GM12801 (cell line): ENCODE data around the gene CHRNG.

ENCODE experiments used
- TF ChIP-seq, protein P1 (sequence below): IDR thresholded peaks from one replicate; pipeline ENCODE4 v1.5.1; 2011; ENCODE audit warnings: control low read depth; ENCODE audit not compliant: insufficient read length; ENCODE audit errors: extremely low read depth

Gene CHRNG

DNA sequence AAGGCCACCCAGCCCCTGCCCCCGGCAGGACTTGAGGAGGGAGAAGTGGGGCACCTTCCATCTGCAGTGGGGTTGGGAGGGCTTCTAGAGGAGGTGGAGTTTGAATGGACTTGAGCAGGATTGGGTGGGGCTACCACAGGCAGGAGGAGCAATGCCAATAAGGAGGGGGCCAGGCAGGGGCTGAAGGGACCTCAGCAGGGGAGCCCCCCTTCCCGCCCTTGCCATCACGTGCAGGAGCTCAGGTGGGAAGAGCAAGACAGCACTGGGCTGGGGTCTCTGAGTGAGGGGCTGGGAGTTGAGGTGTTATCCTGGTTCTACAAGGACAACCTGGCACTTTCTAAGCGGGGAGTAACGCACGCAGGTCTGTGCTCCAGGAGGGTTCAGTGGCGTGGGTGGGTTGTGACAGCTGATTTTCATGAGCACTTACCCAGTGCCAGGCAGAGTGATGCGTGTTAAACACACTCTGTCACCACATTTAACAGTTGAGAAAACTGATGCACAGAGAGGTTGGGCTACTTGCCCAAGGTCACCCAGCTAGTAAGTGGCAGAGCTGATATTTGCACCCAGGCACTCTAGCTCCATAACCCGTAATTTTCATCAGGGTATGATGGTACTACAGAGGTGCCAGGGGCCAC lies 8.7 kb upstream of the CHRNG start:
- TF ChIP-seq, protein P1, sequence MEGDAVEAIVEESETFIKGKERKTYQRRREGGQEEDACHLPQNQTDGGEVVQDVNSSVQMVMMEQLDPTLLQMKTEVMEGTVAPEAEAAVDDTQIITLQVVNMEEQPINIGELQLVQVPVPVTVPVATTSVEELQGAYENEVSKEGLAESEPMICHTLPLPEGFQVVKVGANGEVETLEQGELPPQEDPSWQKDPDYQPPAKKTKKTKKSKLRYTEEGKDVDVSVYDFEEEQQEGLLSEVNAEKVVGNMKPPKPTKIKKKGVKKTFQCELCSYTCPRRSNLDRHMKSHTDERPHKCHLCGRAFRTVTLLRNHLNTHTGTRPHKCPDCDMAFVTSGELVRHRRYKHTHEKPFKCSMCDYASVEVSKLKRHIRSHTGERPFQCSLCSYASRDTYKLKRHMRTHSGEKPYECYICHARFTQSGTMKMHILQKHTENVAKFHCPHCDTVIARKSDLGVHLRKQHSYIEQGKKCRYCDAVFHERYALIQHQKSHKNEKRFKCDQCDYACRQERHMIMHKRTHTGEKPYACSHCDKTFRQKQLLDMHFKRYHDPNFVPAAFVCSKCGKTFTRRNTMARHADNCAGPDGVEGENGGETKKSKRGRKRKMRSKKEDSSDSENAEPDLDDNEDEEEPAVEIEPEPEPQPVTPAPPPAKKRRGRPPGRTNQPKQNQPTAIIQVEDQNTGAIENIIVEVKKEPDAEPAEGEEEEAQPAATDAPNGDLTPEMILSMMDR = no peak

DNA sequence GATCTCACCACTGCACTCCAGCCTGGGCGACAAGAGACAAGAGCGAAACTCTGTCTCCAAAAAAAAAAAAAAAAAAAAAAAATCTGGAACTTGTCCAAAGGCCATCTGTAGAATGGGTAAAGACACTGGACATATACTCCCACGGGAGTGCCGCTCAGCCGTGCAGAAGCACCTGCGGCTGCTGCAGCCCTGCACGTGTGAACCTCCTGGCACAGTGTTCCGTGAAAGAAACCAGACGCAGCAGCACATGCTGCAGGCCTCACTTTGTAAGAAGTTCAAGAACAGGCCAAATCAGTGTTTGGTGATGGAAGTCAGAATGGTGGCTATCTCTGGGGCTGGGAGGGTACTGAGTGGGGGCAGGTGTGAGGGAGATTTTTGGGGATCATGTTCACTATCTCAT lies 7.1 kb upstream of the CHRNG start:
- TF ChIP-seq, protein P1 = no peak

DNA sequence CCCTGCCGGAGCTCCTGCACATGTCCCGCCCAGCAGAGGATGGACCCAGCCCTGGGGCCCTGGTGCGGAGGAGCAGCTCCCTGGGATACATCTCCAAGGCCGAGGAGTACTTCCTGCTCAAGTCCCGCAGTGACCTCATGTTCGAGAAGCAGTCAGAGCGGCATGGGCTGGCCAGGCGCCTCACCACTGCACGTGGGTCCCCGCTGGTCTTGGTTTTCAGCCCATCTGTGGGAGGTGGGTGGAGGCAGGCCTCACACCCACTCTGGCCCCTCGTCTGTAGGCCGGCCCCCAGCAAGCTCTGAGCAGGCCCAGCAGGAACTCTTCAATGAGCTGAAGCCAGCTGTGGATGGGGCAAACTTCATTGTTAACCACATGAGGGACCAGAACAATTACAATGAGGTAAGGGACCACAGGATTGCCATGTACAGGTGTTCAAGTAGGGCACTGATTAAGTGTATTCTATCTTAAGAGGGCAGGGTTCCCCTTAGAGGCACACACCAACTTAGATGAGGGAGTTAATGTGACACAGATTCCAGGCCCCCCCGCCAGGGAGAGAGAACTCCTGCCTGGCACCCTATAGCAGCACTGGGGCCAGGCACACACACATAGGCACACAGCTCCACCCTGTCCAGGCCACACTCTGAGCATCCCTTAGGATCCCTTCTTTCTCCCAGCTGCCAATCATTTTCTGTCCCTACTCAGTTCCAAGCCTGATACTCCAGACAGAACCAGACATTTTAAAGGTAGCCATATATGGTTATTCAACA lies 5.4 kb upstream of the CHRNG start:
- TF ChIP-seq, protein P1 = no peak

DNA sequence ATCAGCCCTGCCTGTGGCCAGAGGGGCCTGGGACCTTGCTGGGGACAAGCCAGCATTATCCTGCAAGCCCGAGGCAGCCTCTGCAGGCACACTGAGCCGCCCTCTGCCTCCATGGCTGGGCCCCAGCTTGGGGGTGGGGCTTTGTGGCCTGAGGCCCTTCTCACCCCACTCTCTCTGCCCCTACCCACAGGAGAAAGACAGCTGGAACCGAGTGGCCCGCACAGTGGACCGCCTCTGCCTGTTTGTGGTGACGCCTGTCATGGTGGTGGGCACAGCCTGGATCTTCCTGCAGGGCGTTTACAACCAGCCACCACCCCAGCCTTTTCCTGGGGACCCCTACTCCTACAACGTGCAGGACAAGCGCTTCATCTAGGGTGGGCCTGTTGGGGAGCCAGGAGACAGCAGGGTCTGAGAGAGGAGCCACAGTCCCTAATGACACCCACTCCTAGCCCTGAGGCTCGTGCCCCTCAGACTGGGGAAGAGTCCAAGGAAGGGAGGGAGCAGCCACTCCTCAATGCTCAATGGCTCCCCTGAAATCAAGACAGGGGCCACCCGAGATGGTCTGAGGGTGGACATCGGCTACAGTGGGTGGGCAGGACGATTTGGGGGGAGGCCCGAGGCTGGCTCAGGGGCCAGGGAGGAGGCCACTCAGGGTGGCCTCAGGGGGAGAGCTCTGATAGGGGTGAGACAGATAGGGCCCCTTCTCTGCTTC lies 4.4 kb upstream of the CHRNG start:
- TF ChIP-seq, protein P1 = no peak

DNA sequence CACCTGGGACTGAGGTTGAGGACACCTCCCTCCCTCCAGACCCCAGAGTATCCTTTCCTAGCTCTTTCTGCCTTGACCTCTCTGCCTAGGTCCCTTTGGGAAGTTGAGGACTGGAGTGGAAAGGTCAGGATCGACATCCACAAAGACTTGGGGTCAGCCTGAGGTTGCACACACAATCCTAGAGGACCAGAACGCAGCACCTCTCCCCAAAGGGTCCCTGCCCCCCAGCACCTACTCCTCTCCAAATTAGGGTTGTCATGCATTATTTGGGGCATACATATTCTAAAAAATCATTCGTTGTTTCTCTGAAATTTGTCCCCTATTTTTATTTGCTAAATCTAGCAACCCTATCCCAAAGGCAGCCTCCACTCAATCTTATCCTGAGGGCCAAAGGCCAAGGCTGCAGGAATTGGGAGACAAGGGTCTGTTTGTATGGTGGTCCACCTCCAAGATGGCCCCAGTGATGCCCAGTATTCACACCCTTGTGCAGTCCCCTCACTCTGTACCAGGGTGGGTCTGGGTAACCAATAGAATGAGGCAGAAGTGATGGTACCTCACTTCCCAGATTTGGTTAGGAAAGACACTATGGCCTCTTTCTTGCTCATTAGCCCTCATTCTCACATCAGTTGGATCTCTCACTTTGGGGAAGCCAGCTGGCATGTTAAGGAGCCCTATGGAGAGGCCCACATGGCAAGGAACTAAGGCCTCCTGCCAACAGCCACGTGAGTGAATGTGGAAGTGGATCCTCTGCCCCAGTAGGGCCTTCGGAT lies 3.5 kb upstream of the CHRNG start:
- TF ChIP-seq, protein P1 = no peak

DNA sequence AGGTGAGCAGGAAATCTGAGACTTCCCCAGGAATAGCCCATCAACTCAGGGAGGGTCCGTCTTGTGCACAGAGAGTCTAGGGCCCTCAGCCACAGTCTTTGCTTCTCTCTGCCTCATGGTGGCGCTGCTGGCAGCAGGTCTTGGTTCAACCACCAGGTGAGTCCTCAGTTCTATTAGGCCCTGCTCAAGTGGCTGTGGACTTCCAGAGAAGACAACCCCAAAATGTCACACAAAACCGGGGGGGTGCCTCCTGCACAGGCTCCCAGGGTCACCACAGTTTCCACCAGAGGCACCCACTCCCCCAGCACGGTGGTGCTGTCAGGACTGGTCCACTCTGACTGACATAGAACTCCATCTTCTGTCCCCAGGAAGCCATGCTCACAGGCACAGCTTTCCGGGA lies 2.4 kb upstream of the CHRNG start:
- TF ChIP-seq, protein P1 = no peak

DNA sequence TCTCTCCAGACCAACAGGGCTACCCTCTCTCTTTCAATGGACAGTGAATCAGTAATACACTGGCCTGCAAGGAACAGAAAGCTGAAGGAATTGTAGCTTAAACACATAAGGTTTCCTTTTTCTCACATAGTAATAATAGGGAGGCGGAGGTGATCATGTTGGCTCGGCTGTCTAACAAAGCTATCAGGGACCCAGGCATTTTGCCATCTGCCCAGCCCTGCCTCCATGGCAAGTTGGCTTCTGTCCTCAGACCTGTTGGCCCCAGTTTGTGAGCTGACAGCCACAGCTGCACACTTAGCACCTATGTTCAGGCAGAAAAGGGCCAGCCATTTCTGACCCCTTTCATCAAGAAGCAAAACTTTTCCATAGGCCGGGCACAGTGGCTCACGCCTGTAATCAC lies 2.0 kb upstream of the CHRNG start:
- TF ChIP-seq, protein P1 = no peak
